Neutrophil (primary cell): Measurements from ENCODE around the gene ABCB11.

Experiments
- H3K27ac ChIP-seq: fragments of 200-600 bp; sonication (generic); 2 replicates; pipeline ENCODE4 v1.5.1; 2016; ENCODE audit warnings: mild to moderate bottlenecking, moderate library complexity
- H3K27me3 ChIP-seq: fragments of 200-600 bp; sonication (generic); 2 replicates; pipeline ENCODE4 v1.6.0; 2016; ENCODE audit warnings: mild to moderate bottlenecking
- H3K36me3 ChIP-seq: fragments of 200-600 bp; sonication (generic); 2 replicates; pipeline ENCODE4 v1.5.1; 2017
- H3K4me1 ChIP-seq, 2 experiments: fragments of 200-600 bp in 1 of 2; sonication (generic) in 1 of 2; 1 replicate in 1 of 2; 2 replicates in 1 of 2; pipeline versions ENCODE4 v1.5.1 to v1.6.1; 2013 to 2016; ENCODE audit warnings: low read depth in 1 of 2, low read length in 1 of 2, mild to moderate bottlenecking in 1 of 2, moderate library complexity in 1 of 2; ENCODE audit not compliant: control insufficient read depth in 1 of 2, insufficient read depth in 1 of 2
- H3K4me3 ChIP-seq, 2 experiments: fragments of 200-600 bp in 1 of 2; sonication (generic) in 1 of 2; 1 replicate in 1 of 2; 2 replicates in 1 of 2; pipeline ENCODE4 v1.5.1; 2013 to 2016; ENCODE audit warnings: low read depth in 1 of 2, low read length in 1 of 2, mild to moderate bottlenecking in 1 of 2, moderate library complexity in 1 of 2
- H3K9me3 ChIP-seq: fragments of 200-600 bp; sonication (generic); 2 replicates; pipeline ENCODE4 v1.5.1; 2016
- CTCF ChIP-seq: fragments of 200-600 bp; sonication (generic); IDR thresholded peaks from 2 replicates; pipeline ENCODE4 v1.5.1; 2016; ENCODE audit warnings: antibody characterized with exemption

ABCB11 gene

GRCh38 chr2:169072163-169072925 is 41.2 kb upstream of the ABCB11 start:
- Histone ChIP-seq H3K27me3 (no peaks in the 10 kb centered on the region), H3K36me3 (no peaks in the 10 kb centered on the region), H3K4me3 (peak overlapping the region; percentile 41 to 58), H3K4me1 (peaks cover 72 to 85% of the 10 kb centered on the region in 2 experiments), H3K9me3 (no peaks in the 10 kb centered on the region), H3K27ac (peak overlapping the region; percentile 89)
- no peak for TF ChIP-seq CTCF

DNA sequence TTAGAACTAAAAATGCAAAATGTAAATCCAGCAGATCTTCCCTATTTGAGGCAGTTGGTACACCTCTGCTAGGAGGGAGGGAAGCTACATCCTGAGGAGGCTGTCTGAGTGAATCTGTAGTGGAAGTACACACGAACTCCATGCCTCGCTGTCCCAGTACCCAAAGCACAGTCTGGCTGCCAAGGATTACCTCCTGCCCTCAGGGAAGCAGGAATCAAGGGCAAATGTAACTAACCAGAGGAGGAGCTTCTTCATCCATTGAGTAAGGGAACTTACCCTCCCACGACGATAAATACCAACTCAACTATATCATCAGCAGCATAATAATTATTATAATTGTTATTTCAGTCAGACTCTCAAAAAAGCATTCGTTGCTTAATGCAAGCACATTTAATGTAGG is 40.3 kb upstream of the ABCB11 start:
- Histone ChIP-seq H3K27me3 (no peaks in the 10 kb centered on the region), H3K36me3 (no peaks in the 10 kb centered on the region), H3K27ac (peak overlapping the region; percentile 89), H3K4me1 (peaks cover 81 to 91% of the 10 kb centered on the region in 2 experiments), H3K4me3 (peak overlapping the region; percentile 41 to 58), H3K9me3 (no peaks in the 10 kb centered on the region)
- no peak for TF ChIP-seq CTCF

DNA sequence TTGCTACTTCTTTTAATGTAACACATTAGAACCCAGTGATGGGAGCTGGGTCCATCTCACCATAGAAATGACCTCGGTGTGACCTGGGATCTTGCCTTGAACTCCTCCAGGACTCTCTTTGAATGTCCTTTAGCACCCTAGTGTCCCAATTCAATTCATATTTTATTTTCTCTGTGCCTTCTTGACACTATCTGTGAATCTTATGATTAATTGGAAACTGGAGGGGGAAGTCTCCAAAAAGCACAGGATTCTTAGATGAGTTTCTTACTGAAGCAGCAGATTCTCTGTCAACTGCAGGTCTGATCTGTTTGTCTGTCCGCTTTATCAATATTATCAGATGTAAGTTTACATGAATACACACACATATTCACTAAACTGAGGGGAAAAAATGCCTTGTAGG is 38.7 kb upstream of the ABCB11 start:
- peaks cover 90 to 95% of the 10 kb centered on the region in 2 experiments for H3K4me1 ChIP-seq
- no peaks in the 10 kb centered on the region for H3K9me3 ChIP-seq
- H3K36me3 ChIP-seq, result no peaks in the 10 kb centered on the region
- peak overlapping the region; percentile 89 for H3K27ac ChIP-seq
- H3K4me3 ChIP-seq, result peak overlapping the region; percentile 44 to 58
- no peak for TF ChIP-seq CTCF
- no peaks in the 10 kb centered on the region for H3K27me3 ChIP-seq

DNA sequence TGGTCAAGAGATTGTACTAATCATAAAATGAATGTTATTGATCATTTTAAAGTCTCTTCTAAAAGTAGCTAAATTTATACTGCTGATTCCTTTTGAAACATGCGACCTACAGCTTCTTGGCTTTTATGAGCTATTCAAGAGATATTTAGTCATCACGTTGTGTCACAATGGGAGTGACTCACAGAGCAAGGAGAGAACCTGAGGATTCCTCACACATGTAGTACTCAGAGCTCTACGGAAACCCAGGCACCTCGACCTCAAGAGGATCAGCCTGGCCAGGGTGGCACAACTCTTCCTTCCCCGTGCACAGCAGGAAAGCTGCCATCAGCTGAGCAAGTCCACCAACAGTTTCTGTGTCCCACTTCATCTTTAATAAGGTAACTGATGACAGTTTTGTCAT is 38.2 kb upstream of the ABCB11 start, which contains the start of gene DHRS9:
Gene DHRS9 (plus strand): TSS at position 223 of the 400 bp plus-strand sequence. CDS start 12,019 bp downstream, outside the sequence.
- no peak for TF ChIP-seq CTCF
- H3K27me3 ChIP-seq, result no peaks in the 10 kb centered on the region
- H3K4me3 ChIP-seq, result peak within 1 kb of the TSS; percentile 44 to 58
- peaks cover 85 to 90% of the 10 kb centered on the region in 2 experiments for H3K4me1 ChIP-seq
- H3K9me3 ChIP-seq, result no peaks in the 10 kb centered on the region
- H3K27ac ChIP-seq, result peak within 1 kb of the TSS; percentile 89
- no peaks in the 10 kb centered on the region for H3K36me3 ChIP-seq

DNA sequence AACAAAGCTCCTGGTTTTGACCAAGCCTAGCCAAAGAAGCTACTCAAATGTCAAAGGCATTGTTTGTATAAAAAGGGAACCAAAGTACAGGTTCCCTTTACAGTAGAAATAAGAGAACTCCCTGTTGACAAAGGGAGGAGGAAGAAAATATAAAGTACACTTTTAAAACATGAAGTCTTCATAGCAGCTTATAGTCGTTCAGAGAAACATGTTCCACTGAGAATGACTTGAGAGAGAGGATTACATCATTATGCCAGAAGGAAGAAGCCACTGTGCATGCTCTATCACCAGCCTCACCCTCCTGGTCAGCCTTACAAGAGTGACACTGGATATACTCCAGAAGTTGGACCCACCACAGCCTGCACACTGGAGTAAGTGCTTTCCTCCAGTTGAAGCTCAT is 35.8 kb upstream of the ABCB11 start:
- H3K4me1 ChIP-seq, result peaks cover 63 to 66% of the 10 kb centered on the region in 2 experiments
- H3K36me3 ChIP-seq, result no peaks in the 10 kb centered on the region
- TF ChIP-seq CTCF, result no peak
- H3K4me3 ChIP-seq, result peak overlapping the region; percentile 40 to 58
- H3K9me3 ChIP-seq, result no peaks in the 10 kb centered on the region
- no peaks in the 10 kb centered on the region for H3K27me3 ChIP-seq
- peak overlapping the region; percentile 89 for H3K27ac ChIP-seq
